Activated naive CD8-positive, alpha-beta T cell treated with anti-CD3 and anti-CD28 coated beads, Interleukin-2, amount 50 U/mL, for 16 hours (primary cell): ENCODE data around the gene SHB.

ENCODE experiments used
- DNase-seq: peaks from one replicate; pipeline ENCODE4 v3.0.0-alpha.2; 2020; ENCODE audit warnings: low read depth, low spot score

The SHB gene

GRCh38 chr9:38008168-38009034 is 60.6 kb downstream of the SHB start:
- DNase-seq, result no peak

- no peak for DNase-seq
Observed at GRCh38 chr9:38007016-38007415, 62.0 kb downstream of the SHB start.

GRCh38 chr9:38006163-38006562 is 62.9 kb downstream of the SHB start:
- DNase-seq, result no peak

- DNase-seq, result no peak
Observed at GRCh38 chr9:38004809-38005560, 64.0 kb downstream of the SHB start.

- no peak for DNase-seq
Observed at GRCh38 chr9:38003946-38004808, 64.8 kb downstream of the SHB start.

- DNase-seq, result no peak
Observed at GRCh38 chr9:38003230-38003629, 65.8 kb downstream of the SHB start.

GRCh38 chr9:38001430-38001829 is 67.6 kb downstream of the SHB start:
- DNase-seq, result no peak

- DNase-seq, result no peak
Observed at GRCh38 chr9:38000735-38001134, 68.3 kb downstream of the SHB start.

- DNase-seq, result no peak
Observed at GRCh38 chr9:38000332-38000731, 68.7 kb downstream of the SHB start.

- no peak for DNase-seq
Observed at GRCh38 chr9:37999588-38000189, 69.3 kb downstream of the SHB start.

GRCh38 chr9:37998881-37999587 is 70.0 kb downstream of the SHB start:
- no peak for DNase-seq

GRCh38 chr9:37997636-37998374 is 71.2 kb downstream of the SHB start:
- DNase-seq, result no peak

- DNase-seq, result no peak
Observed at GRCh38 chr9:37996819-37997217, 72.2 kb downstream of the SHB start.

GRCh38 chr9:37995961-37996818 is 72.8 kb downstream of the SHB start:
- no peak for DNase-seq

- no peak for DNase-seq
Observed at GRCh38 chr9:37995348-37995737, 73.7 kb downstream of the SHB start.

GRCh38 chr9:37994639-37995347 is 74.2 kb downstream of the SHB start:
- DNase-seq, result no peak

GRCh38 chr9:37992924-37993349 is 76.1 kb downstream of the SHB start:
- no peak for DNase-seq

GRCh38 chr9:37990404-37991015 is 78.5 kb downstream of the SHB start:
- no peak for DNase-seq
